ENCODE data around the gene IGFBP1.
A peak's percentile ranks its signal among the peaks of the same experiment; 100 is the strongest.

IGFBP1 gene

DNA sequence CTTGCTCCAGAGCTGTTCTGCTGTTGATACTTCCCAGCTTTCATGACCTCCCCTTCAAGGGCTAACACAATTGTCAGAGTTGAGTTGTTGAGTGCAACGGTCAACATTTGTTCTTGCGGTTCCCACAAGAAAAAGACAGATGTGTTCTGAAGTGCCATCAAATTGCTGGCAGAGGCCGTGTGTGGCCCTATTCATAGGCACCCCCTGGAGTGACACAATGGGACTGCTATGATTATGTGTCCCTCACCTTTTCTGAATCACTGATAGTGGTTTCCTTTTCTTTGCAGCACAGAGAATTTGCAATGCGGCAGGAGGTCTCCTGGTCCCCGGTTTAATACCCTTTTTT lies 5.8 kb upstream of the IGFBP1 start:
- H3K4me1 ChIP-seq (ENCODE audit: control insufficient read depth, insufficient read depth, low read length), result peaks cover 3% of the 10 kb centered on the region

GRCh38 chr7:45884136-45884535 lies 4.2 kb upstream of the IGFBP1 start:
- Histone ChIP-seq H3K4me1 (ENCODE audit: control insufficient read depth, insufficient read depth, low read length) (peaks cover 5% of the 10 kb centered on the region), H3K27me3 (ENCODE audit: control insufficient read depth, insufficient read depth, low read length) (peaks cover 33% of the 10 kb centered on the region), H3K9ac (ENCODE audit: low read depth, low read length) (no peak overlapping the region), H3K4me3 (ENCODE audit: low read depth, low read length) (no peak overlapping the region), H3K36me3 (ENCODE audit: control insufficient read depth, insufficient read depth, low read length) (no peaks in the 10 kb centered on the region), H3K9me3 (ENCODE audit: control insufficient read depth, insufficient read depth, low read length) (no peaks in the 10 kb centered on the region)

More for the DNA sequence above, 5.8 kb upstream of the IGFBP1 start:
- H3K27me3 ChIP-seq (ENCODE audit: control insufficient read depth, insufficient read depth, low read length), result peaks cover 17% of the 10 kb centered on the region
- no peak overlapping the region for H3K4me3 ChIP-seq (ENCODE audit: low read depth, low read length)
- H3K36me3 ChIP-seq (ENCODE audit: control insufficient read depth, insufficient read depth, low read length), result no peaks in the 10 kb centered on the region
- peaks cover 3% of the 10 kb centered on the region for H3K9me3 ChIP-seq (ENCODE audit: control insufficient read depth, insufficient read depth, low read length)
- H3K9ac ChIP-seq (ENCODE audit: low read depth, low read length), result no peak overlapping the region

- no peak overlapping the region for H3K4me3 ChIP-seq (ENCODE audit: low read depth, low read length)
- H3K9ac ChIP-seq (ENCODE audit: low read depth, low read length), result no peak overlapping the region
- H3K4me1 ChIP-seq (ENCODE audit: control insufficient read depth, insufficient read depth, low read length), result peaks cover 6% of the 10 kb centered on the region
- no peaks in the 10 kb centered on the region for H3K36me3 ChIP-seq (ENCODE audit: control insufficient read depth, insufficient read depth, low read length)
- H3K9me3 ChIP-seq (ENCODE audit: control insufficient read depth, insufficient read depth, low read length), result no peaks in the 10 kb centered on the region
- peaks cover 45% of the 10 kb centered on the region for H3K27me3 ChIP-seq (ENCODE audit: control insufficient read depth, insufficient read depth, low read length)
Measured at GRCh38 chr7:45885264-45885882, 2.9 kb upstream of the IGFBP1 start.

DNA sequence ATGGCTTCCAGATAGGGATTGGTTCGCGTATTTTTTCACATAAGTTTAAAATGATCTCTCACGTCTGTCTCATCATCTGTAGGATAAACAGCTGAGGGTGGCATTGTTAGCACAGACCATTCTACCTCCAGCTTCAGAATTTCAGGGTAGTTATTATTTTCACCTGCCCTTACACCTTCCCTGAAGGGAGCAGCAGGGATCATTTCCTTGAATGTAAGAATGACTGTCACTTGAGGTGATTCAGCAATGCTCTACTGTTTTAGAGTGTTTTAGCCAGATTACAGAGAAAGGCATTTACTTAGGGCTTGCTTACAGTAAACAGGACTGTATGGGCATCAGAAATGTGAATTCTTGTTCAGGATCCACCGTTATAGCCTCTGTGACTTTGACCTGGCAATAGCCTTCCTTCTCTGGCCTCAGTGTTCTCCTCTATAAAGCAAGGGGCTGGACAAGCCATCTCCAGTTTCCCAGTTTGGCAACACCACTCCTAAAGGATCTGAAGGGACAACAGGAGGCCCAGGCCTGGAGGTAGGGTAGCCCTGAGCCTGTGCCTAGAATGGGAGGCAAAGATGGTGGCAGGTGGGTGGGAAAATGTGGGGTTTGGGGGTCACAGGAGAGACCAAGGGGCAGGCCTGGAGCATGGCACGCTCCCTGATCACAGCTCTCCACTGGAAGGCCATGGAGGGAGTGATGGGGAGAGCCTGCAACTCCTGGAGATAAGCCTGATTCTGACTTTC lies 1.2 kb upstream of the IGFBP1 start:
- peaks cover 6% of the 10 kb centered on the region for H3K4me1 ChIP-seq (ENCODE audit: control insufficient read depth, insufficient read depth, low read length)
- H3K36me3 ChIP-seq (ENCODE audit: control insufficient read depth, insufficient read depth, low read length), result no peaks in the 10 kb centered on the region
- peaks cover 59% of the 10 kb centered on the region for H3K27me3 ChIP-seq (ENCODE audit: control insufficient read depth, insufficient read depth, low read length)
- H3K9ac ChIP-seq (ENCODE audit: low read depth, low read length), result no peak overlapping the region
- no peak overlapping the region for H3K4me3 ChIP-seq (ENCODE audit: low read depth, low read length)
- no peaks in the 10 kb centered on the region for H3K9me3 ChIP-seq (ENCODE audit: control insufficient read depth, insufficient read depth, low read length)

- peak overlapping the region; percentile 60 for H3K4me3 ChIP-seq (ENCODE audit: low read depth, low read length)
Measured at GRCh38 chr7:45888993-45889366, 692 bp downstream of the IGFBP1 start.

GRCh38 chr7:45889367-45890067 lies 1.2 kb downstream of the IGFBP1 start:
- Histone ChIP-seq H3K4me3 (ENCODE audit: low read depth, low read length) (peak overlapping the region; percentile 60), H3K27me3 (ENCODE audit: control insufficient read depth, insufficient read depth, low read length) (peaks cover 59% of the 10 kb centered on the region)

More at GRCh38 chr7:45888993-45889366, 692 bp downstream of the IGFBP1 start:
- H3K27me3 ChIP-seq (ENCODE audit: control insufficient read depth, insufficient read depth, low read length), result peaks cover 59% of the 10 kb centered on the region
- no peaks in the 10 kb centered on the region for H3K36me3 ChIP-seq (ENCODE audit: control insufficient read depth, insufficient read depth, low read length)
- H3K9ac ChIP-seq (ENCODE audit: low read depth, low read length), result no peak overlapping the region
- no peaks in the 10 kb centered on the region for H3K9me3 ChIP-seq (ENCODE audit: control insufficient read depth, insufficient read depth, low read length)
- H3K4me1 ChIP-seq (ENCODE audit: control insufficient read depth, insufficient read depth, low read length), result peaks cover 2% of the 10 kb centered on the region

GRCh38 chr7:45890125-45890901 lies 2.0 kb downstream of the IGFBP1 start:
- Histone ChIP-seq H3K27me3 (ENCODE audit: control insufficient read depth, insufficient read depth, low read length) (peaks cover 57% of the 10 kb centered on the region), H3K36me3 (ENCODE audit: control insufficient read depth, insufficient read depth, low read length) (no peaks in the 10 kb centered on the region), H3K4me3 (ENCODE audit: low read depth, low read length) (no peak overlapping the region), H3K9me3 (ENCODE audit: control insufficient read depth, insufficient read depth, low read length) (no peaks in the 10 kb centered on the region), H3K4me1 (ENCODE audit: control insufficient read depth, insufficient read depth, low read length) (peaks cover 2% of the 10 kb centered on the region), H3K9ac (ENCODE audit: low read depth, low read length) (no peak overlapping the region)

More at GRCh38 chr7:45889367-45890067, 1.2 kb downstream of the IGFBP1 start:
- H3K9ac ChIP-seq (ENCODE audit: low read depth, low read length), result no peak overlapping the region
- H3K9me3 ChIP-seq (ENCODE audit: control insufficient read depth, insufficient read depth, low read length), result no peaks in the 10 kb centered on the region
- no peaks in the 10 kb centered on the region for H3K36me3 ChIP-seq (ENCODE audit: control insufficient read depth, insufficient read depth, low read length)
- H3K4me1 ChIP-seq (ENCODE audit: control insufficient read depth, insufficient read depth, low read length), result peaks cover 2% of the 10 kb centered on the region

DNA sequence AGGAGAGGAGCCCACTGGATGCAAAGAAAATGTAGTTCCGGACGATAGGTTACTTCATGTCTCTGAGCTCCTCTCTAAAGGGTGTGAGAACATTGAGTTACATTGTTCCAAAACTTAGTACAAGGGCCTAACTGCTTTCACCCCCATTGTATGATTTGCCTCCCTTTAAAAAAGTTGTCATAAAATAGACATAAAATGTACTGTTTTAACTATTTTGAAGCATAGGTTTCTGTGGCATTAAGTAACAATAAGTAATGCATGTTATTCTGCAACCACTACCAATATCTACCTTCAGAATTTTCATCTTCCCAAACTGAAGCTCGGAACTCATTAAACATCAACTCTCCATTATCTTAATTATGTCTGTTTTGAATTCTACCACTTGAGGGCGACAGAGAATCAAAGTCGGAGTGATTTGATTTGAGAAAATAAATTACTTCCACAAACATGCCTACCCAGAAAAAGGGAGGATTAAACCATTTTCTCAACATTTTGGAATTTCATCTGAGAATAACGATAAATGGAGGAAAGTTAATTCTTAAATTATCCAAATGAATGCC lies 2.7 kb downstream of the IGFBP1 start:
- H3K36me3 ChIP-seq (ENCODE audit: control insufficient read depth, insufficient read depth, low read length), result no peaks in the 10 kb centered on the region
- no peak overlapping the region for H3K9ac ChIP-seq (ENCODE audit: low read depth, low read length)
- H3K9me3 ChIP-seq (ENCODE audit: control insufficient read depth, insufficient read depth, low read length), result no peaks in the 10 kb centered on the region
- H3K4me3 ChIP-seq (ENCODE audit: low read depth, low read length), result no peak overlapping the region
- peaks cover 55% of the 10 kb centered on the region for H3K27me3 ChIP-seq (ENCODE audit: control insufficient read depth, insufficient read depth, low read length)
- peaks cover 2% of the 10 kb centered on the region for H3K4me1 ChIP-seq (ENCODE audit: control insufficient read depth, insufficient read depth, low read length)

GRCh38 chr7:45891462-45892402 lies 3.4 kb downstream of the IGFBP1 start:
- H3K9ac ChIP-seq (ENCODE audit: low read depth, low read length), result no peak overlapping the region
- H3K4me3 ChIP-seq (ENCODE audit: low read depth, low read length), result no peak overlapping the region
- H3K27me3 ChIP-seq (ENCODE audit: control insufficient read depth, insufficient read depth, low read length), result peaks cover 48% of the 10 kb centered on the region
- no peaks in the 10 kb centered on the region for H3K36me3 ChIP-seq (ENCODE audit: control insufficient read depth, insufficient read depth, low read length)
- no peaks in the 10 kb centered on the region for H3K9me3 ChIP-seq (ENCODE audit: control insufficient read depth, insufficient read depth, low read length)
- H3K4me1 ChIP-seq (ENCODE audit: control insufficient read depth, insufficient read depth, low read length), result peaks cover 2% of the 10 kb centered on the region

DNA sequence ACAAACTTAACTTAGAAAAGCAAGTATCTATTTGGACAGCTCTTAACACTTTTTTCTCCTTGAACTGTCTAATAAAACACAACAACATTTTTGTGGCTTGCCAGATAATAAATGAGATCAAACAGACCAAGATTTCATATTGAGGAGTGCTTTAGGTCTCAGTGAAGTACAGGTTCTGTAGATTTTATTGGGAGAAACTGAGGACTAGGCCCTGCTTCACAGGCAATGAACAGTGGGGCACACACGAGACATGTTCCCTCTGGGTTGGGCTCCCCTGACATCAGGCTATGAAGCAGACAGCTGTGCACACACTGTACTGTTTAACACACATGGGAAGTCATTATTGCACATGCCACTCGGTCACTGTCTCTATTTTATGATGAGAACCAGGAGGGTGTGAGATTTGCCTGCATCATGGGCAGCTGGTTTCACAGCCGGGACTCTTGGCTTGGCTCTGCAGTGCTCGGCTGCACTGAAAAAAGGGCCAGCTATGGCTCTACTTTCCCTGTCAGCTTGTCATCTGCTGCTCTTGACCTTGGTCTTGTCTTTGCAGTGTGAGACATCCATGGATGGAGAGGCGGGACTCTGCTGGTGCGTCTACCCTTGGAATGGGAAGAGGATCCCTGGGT lies 4.2 kb downstream of the IGFBP1 start:
- peaks cover 2% of the 10 kb centered on the region for H3K4me1 ChIP-seq (ENCODE audit: control insufficient read depth, insufficient read depth, low read length)
- H3K4me3 ChIP-seq (ENCODE audit: low read depth, low read length), result no peak overlapping the region

More for the DNA sequence above, 4.2 kb downstream of the IGFBP1 start:
- Histone ChIP-seq H3K9ac (ENCODE audit: low read depth, low read length) (no peak overlapping the region), H3K36me3 (ENCODE audit: control insufficient read depth, insufficient read depth, low read length) (no peaks in the 10 kb centered on the region), H3K9me3 (ENCODE audit: control insufficient read depth, insufficient read depth, low read length) (no peaks in the 10 kb centered on the region), H3K27me3 (ENCODE audit: control insufficient read depth, insufficient read depth, low read length) (peaks cover 41% of the 10 kb centered on the region)
